Stimulated activated CD4-positive, alpha-beta T cell treated with anti-CD3 and anti-CD28 coated beads, TNF-alpha, amount 100 ng/mL, for 24 hours (primary cell): ENCODE results near the gene ATP5PD.

ENCODE experiments used
- DNase-seq, 3 experiments: peaks; one replicate each; pipeline ENCODE4 v3.0.0-alpha.2; 2020; ENCODE audit warnings: low read depth in 3 of 3

Gene ATP5PD

GRCh38 chr17:74998783-74999182 lies 48.0 kb downstream of the ATP5PD start:
- no peak for DNase-seq

- no peak for DNase-seq
Observed at GRCh38 chr17:74995847-74996246, 50.9 kb downstream of the ATP5PD start.

GRCh38 chr17:74994440-74994839 lies 52.3 kb downstream of the ATP5PD start:
- DNase-seq, result no peak

- DNase-seq, result no peak
Observed at GRCh38 chr17:74992223-74992622, 54.5 kb downstream of the ATP5PD start.

GRCh38 chr17:74990581-74991105 lies 56.1 kb downstream of the ATP5PD start:
- no peak for DNase-seq
